ENCODE data around the gene AFF3. TPM values are rescaled to one million over a fixed set of nuclear protein-coding genes. Genes with fewer than 3 reads are reported as not detected.

The AFF3 gene
- total and polyA plus RNA-seq, 2 of the 8 experiments (the other 6 are each of a cell fraction or from before 2014, with no cell fraction given): 0.27 to 3.0 TPM

GRCh38 chr2:99819766-99820165 is 322.6 kb downstream of the AFF3 start:
- Histone ChIP-seq H3K79me2 (ENCODE audit: control insufficient read depth in 1 of 2, insufficient read depth in 2 of 2, low read length in 2 of 2) (no peaks in the 10 kb centered on the region), H2AFZ (ENCODE audit: low read length) (no peak overlapping the region), H2BK12ac (ENCODE audit: low read depth, low read length) (no peak overlapping the region), H2BK15ac (ENCODE audit: low read length) (no peak overlapping the region), H3K4me1 (replicated peaks in 1 of 4; ENCODE audit: control insufficient read depth in 3 of 4, insufficient read depth in 4 of 4, low read length in 3 of 4) (peaks cover 0 to 13% (median 2%) of the 10 kb centered on the region in 4 experiments; a peak in 2 of 7 replicates), H4K5ac (ENCODE audit: insufficient read length, low read depth, low read length) (no peak overlapping the region), H4K8ac (ENCODE audit: extremely low read depth, insufficient read depth, low read length) (no peak overlapping the region), H3K23ac (ENCODE audit: insufficient read length) (no peak overlapping the region), H4K91ac (replicated peaks; ENCODE audit: insufficient read length, low read length) (no peak overlapping the region), H3K23me2 (ENCODE audit: low read depth, low read length) (no peaks in the 10 kb centered on the region), H3K56ac (replicated peaks; ENCODE audit: insufficient read length, low read depth, low read length) (no peak overlapping the region), H3K18ac (ENCODE audit: extremely low read depth, low read length) (no peak overlapping the region), H3K9me3 (ENCODE audit: insufficient read depth in 2 of 2, low read depth in 1 of 2, low read length in 1 of 2) (no peaks in the 10 kb centered on the region), H3K9ac (replicated peaks in 1 of 4; ENCODE audit: extremely low read depth in 1 of 4, low read depth in 3 of 4, low read length in 3 of 4) (no peak overlapping the region), H2AK5ac (ENCODE audit: low read depth, low read length) (0 out of 2 replicates have a peak overlapping the region, but pooled peaks have one; percentile 43), H3K4me2 (ENCODE audit: insufficient read depth in 1 of 2, low read depth in 2 of 2, low read length in 2 of 2) (no peak overlapping the region), H2BK5ac (ENCODE audit: low read depth, low read length) (no peak overlapping the region), H2BK120ac (replicated peaks; ENCODE audit: low read depth, low read length) (no peak overlapping the region), H3K27ac (ENCODE audit: low read depth, low read length) (no peak overlapping the region), H3K36me3 (ENCODE audit: control insufficient read depth in 2 of 4, insufficient read depth in 4 of 4, low read length in 3 of 4) (no peaks in the 10 kb centered on the region), H3K27me3 (replicated peaks in 1 of 4; ENCODE audit: control insufficient read depth in 3 of 4, extremely low read depth in 1 of 4, insufficient read depth in 3 of 4, low read length in 3 of 4) (no peaks in the 10 kb centered on the region), H4K20me1 (replicated peaks in 1 of 2; ENCODE audit: control insufficient read depth in 1 of 2, insufficient read depth in 2 of 2, low read length in 2 of 2) (no peaks in the 10 kb centered on the region), H3K14ac (ENCODE audit: insufficient read length) (no peak overlapping the region), H3K4me3 (ENCODE audit: extremely low read depth in 1 of 4, insufficient read depth in 2 of 4, low read depth in 3 of 4, low read length in 4 of 4) (no peak overlapping the region), H3K79me1 (ENCODE audit: low read depth, low read length) (no peaks in the 10 kb centered on the region), H2BK20ac (ENCODE audit: low read length) (no peak overlapping the region), H3K4ac (replicated peaks; ENCODE audit: insufficient read length, low read depth, low read length) (no peak overlapping the region)
- ChIA-PET CTCF (ENCODE audit: partially characterized antibody) (interaction anchor here (0.6 to 2.0 kb wide), 19 partner anchors 11 to 556 kb away, joined by 3 to 9 read pairs (median 4); no protein-coding TSS in a partner anchor), POLR2A (ENCODE audit: partially characterized antibody) (no interaction called here)
- DNase-seq (ENCODE audit: low read depth in 1 of 2, low spot score in 2 of 2) (no peak), FAIRE-seq (peak; percentile 57)
- 95% methylated on average over 7 of the region's 7 CpGs; no CpG with 5 or more reads in 1 of the 2 experiments for WGBS, 2 experiments (ENCODE audit: extremely low coverage in 1 of 2, insufficient coverage in 1 of 2, insufficient read length in 1 of 2, insufficient replicate concordance in 2 of 2, low coverage in 1 of 2, low lambda C conversion rate in 2 of 2, missing lambda C conversion rate in 1 of 2)
- TF ChIP-seq KDM5A (IDR thresholded peaks at IDR 0.05; ENCODE audit: low read length) (no peak), ATF3 (IDR thresholded peaks at IDR 0.05; ENCODE audit: insufficient read depth, low read depth, low read length) (no peak), RBBP5 (IDR thresholded peaks at IDR 0.05; ENCODE audit: borderline replicate concordance, low read depth, low read length) (no peak), RFX5 (IDR thresholded peaks at IDR 0.05; ENCODE audit: borderline replicate concordance, low read depth, low read length) (no peak), POLR2A (IDR thresholded peaks at IDR 0.05; ENCODE audit: control extremely low read depth in 1 of 2, low read depth in 2 of 2, low read length in 2 of 2) (no peak), RAD21 (IDR thresholded peaks at IDR 0.05 in 1 of 2, conservative IDR thresholded peaks at IDR 0.05 in 1 of 2; ENCODE audit: low read depth in 2 of 2, low read length in 2 of 2) (peak; percentile 28 to 60; a peak in 2 of 4 replicates), BACH1 (IDR thresholded peaks at IDR 0.05; ENCODE audit: low read length) (no peak), CTBP2 (IDR thresholded peaks at IDR 0.05; ENCODE audit: borderline replicate concordance, insufficient read depth, insufficient read length, low read length) (no peak), CTCF (IDR thresholded peaks at IDR 0.05; ENCODE audit: control extremely low read depth in 1 of 3, insufficient read depth in 1 of 3, low read depth in 1 of 3, low read length in 3 of 3) (peak; percentile 38 to 51 (median 49)), E2F6 (IDR thresholded peaks at IDR 0.05) (no peak)
